ENCODE measurements around the gene STXBP6.

- no peak for TF ChIP-seq CTCF (IDR thresholded peaks at IDR 0.05)
- no peak for TF ChIP-seq POLR2A (IDR thresholded peaks at IDR 0.05)
Measured at GRCh38 chr14:24890716-24891115, 159.2 kb downstream of the STXBP6 start.

Measured in body of pancreas (tissue), 4 donors.